ENCODE results near the gene CNPY4.

CNPY4 gene

DNA sequence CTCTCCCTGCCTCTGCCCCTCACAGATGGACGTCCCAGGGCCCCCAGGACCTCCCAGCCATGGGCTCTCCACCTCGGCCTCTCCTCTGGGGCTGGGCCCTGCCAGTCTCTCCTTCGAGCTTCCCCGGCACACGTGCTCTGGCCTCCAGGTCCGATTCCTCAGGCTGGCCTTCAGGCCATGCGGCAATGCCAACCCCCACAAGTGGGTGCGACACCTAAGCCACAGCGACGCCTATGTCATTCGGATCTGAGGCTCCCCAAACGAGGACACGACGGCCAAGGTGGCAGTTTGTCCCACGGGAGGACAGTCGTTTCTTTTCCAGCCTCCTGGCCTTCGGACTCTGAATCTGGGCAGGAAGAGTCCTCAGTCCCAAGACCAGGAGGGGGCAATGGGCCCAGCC, 12.8 kb upstream of the CNPY4 start:
- no peak overlapping the region for H3K4me3 ChIP-seq (ENCODE audit: control insufficient read depth, low read depth, low read length)
- TF ChIP-seq CTCF (IDR thresholded peaks at IDR 0.05; ENCODE audit: control insufficient read depth, insufficient read depth, low read depth, low read length, missing control alignments), result no peak
- no peak for DNase-seq (ENCODE audit: low read depth)

DNA sequence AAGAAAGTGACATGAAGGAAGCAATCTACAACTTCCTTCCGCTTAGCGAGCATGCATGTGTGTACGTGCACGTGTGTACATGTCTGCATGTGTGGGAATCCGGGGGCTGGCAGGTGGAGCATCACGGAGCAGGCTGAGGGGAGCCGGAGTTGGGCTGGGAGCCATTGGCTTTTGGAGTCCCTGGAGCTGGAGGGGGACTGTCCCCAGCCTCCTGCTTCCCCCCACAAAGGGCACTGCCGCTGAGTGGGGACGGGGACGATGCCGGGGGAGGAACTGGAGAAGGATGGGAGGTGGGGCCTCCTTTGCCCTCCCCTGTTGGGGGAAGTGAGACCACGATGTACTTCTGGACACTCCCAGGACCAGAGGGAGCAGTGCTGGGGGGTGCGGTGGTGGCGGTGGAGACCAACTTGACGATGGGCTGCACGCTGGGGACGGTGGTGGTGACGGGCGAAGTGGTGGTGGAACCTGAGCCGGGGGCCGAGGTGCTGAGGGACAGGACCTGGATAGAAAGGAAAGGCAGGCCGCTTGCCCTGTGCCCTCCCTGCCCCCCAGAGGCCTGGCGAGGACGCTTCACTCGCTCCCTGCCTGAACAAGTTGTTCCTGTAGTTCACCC, 12.2 kb upstream of the CNPY4 start:
- TF ChIP-seq CTCF (IDR thresholded peaks at IDR 0.05; ENCODE audit: control insufficient read depth, insufficient read depth, low read depth, low read length, missing control alignments), result no peak
- no peak overlapping the region for H3K4me3 ChIP-seq (ENCODE audit: control insufficient read depth, low read depth, low read length)
- no peak for DNase-seq (ENCODE audit: low read depth)

DNA sequence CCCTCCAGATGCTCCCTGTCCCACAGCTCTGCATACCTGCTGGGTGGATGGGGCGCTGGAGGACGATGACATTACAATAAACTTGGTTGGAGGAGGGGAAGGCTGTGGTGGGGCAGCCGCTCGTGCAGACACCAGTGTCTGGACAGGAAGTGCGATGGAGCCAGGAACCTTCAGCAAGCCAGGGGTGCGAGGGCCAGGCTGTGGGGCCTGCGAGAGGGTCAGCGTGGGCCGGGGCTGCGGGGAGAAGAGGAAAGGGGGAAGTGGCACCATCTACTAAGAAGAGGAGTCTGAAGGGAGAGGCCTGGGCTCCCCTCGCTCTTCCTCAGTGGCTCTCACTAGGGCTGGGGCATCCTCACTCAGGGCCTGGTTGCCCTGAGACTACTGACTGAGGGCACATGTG, 11.5 kb upstream of the CNPY4 start:
- no peak for DNase-seq (ENCODE audit: low read depth)
- TF ChIP-seq CTCF (IDR thresholded peaks at IDR 0.05; ENCODE audit: control insufficient read depth, insufficient read depth, low read depth, low read length, missing control alignments), result no peak
- no peak overlapping the region for H3K4me3 ChIP-seq (ENCODE audit: control insufficient read depth, low read depth, low read length)

GRCh38 chr7:100109521-100110163, 9.8 kb upstream of the CNPY4 start:
- DNase-seq (ENCODE audit: low read depth), result no peak
- no peak for TF ChIP-seq CTCF (IDR thresholded peaks at IDR 0.05; ENCODE audit: control insufficient read depth, insufficient read depth, low read depth, low read length, missing control alignments)
- H3K4me3 ChIP-seq (ENCODE audit: control insufficient read depth, low read depth, low read length), result no peak overlapping the region

GRCh38 chr7:100111156-100111555, 8.3 kb upstream of the CNPY4 start:
- no peak overlapping the region for H3K4me3 ChIP-seq (ENCODE audit: control insufficient read depth, low read depth, low read length)
- no peak for DNase-seq (ENCODE audit: low read depth)
- TF ChIP-seq CTCF (IDR thresholded peaks at IDR 0.05; ENCODE audit: control insufficient read depth, insufficient read depth, low read depth, low read length, missing control alignments), result no peak

DNA sequence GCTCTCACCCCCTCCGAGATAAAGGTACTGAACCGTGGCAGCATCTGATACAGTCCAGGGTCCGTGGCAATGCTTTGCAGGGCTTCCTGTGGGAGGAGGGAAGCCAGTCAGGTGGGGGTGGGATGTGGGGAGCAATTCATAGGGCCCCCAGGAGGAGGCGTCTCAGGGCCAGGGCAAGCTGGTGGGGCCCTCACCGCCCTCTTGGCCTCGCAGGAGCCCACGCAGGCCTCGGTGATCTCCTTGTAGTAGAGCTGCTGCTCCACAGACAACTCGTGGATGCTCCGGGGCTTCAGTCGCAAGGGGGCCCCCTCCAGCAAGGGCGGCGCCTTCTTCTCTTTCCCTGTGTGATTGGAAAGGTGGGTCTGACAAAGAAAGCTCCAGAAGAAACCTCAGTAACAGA, 7.5 kb upstream of the CNPY4 start:
- no peak overlapping the region for H3K4me3 ChIP-seq (ENCODE audit: control insufficient read depth, low read depth, low read length)
- TF ChIP-seq CTCF (IDR thresholded peaks at IDR 0.05; ENCODE audit: control insufficient read depth, insufficient read depth, low read depth, low read length, missing control alignments), result no peak
- no peak for DNase-seq (ENCODE audit: low read depth)

Data from AG09309 (cell line).